GM21526 (cell line): ENCODE measurements around the gene OBSCN.
"Not testable (repeated sequence)": the region's sequence is repeated elsewhere in the genome, so short reads cannot be mapped to it uniquely, and the experiment has no call there.

ENCODE experiments used
- ATAC-seq: cut with Tn5 transposase; IDR thresholded peaks from one replicate; pipeline ENCODE4 v1.9.1; 2021; ENCODE audit warnings: moderate library complexity; ENCODE audit not compliant: unreplicated experiment, low FRiP score

OBSCN gene

DNA sequence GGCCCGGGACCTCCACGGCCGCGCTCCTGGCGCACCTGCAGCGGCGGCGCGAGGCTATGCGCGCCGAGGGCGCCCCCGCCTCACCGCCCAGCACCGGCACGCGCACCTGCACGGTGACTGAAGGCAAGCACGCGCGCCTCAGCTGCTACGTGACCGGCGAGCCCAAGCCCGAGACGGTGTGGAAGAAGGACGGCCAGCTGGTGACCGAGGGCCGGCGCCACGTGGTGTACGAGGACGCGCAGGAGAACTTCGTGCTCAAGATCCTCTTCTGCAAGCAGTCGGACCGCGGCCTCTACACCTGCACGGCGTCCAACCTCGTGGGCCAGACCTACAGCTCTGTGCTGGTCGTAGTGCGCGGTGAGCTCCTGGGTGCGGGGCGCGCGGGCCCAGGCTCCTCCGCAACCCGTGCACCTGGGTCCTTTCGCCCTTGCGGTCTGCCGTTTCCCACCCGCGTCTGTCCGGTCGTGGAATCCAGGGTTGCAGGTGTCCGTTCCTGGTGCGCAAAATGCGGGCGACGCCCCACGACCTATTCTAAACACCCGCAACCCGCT is 4.6 kb downstream of the OBSCN start:
- no peak for ATAC-seq

DNA sequence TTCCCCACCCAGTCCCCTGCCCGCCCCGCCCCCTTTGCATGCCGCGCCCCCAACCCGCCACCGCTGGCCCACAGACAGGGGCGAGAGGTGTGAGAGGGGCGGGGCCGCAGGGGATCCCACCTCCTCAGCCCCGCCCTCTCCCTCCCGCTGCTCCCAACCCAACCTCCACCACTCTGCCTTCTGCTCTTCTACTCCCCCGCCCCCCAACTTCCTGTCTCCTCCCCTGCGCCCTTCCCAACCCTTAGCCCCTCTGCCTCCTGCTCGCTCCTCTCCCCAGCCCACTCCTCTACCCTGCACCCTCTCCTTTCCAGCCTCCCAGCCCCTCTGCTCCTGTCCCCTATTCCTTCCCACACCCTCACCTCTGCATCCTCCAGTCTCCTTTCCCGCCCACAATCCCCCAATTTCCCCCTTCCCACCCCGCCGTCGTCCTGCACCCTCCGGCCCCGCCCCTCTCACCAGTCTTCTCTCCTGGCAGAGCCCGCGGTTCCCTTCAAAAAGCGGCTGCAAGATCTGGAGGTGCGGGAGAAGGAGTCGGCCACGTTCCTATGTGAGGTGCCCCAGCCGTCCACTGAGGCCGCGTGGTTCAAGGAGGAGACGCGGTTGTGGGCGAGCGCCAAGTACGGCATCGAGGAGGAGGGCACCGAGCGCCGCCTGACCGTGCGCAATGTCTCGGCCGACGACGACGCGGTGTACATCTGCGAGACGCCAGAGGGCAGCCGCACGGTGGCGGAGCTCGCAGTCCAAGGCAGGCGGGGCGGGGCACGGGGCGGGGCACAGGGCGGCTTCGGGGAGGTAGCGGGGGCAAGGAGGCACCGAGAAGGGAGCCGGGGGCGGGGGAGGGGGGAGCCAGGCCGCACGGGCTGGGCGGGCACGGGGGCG is 5.4 kb downstream of the OBSCN start:
- peak; percentile 94 for ATAC-seq

DNA sequence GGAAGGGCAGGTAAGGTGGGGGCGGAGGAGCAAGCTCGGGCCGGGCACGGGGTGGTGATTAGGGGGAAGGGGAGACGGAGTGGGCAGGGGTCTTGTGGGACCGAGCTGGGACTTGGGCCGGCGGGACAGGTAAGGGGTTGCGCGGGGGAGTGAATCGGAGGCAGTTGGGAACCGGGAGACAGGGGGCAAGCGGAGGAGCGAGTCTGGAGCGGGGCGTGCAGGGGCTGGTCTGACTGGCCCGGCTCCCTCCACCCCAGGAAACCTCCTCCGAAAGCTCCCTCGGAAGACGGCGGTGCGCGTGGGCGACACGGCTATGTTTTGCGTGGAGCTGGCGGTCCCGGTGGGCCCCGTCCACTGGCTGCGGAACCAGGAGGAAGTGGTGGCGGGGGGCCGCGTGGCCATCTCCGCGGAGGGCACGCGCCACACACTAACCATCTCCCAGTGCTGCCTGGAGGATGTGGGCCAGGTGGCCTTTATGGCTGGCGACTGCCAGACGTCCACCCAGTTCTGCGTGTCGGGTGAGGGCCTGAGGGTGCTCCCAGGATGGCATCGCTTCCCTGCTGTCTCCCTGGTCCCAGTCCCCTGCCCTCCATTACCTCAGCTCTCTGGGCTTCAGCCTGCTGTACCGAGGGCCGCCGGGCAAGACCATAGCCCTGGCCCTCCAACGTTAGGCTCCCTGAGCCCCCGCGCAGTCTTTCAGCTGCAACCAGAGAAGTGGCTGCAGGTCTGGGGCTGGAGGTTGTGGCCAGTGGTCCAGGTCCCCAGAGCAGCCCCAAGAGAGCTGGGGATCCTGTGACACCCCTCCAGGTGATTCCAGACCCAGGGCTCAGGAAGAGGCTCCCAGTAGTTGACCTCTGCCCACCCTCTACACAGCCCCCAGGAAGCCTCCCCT is 6.3 kb downstream of the OBSCN start:
- no peak for ATAC-seq

DNA sequence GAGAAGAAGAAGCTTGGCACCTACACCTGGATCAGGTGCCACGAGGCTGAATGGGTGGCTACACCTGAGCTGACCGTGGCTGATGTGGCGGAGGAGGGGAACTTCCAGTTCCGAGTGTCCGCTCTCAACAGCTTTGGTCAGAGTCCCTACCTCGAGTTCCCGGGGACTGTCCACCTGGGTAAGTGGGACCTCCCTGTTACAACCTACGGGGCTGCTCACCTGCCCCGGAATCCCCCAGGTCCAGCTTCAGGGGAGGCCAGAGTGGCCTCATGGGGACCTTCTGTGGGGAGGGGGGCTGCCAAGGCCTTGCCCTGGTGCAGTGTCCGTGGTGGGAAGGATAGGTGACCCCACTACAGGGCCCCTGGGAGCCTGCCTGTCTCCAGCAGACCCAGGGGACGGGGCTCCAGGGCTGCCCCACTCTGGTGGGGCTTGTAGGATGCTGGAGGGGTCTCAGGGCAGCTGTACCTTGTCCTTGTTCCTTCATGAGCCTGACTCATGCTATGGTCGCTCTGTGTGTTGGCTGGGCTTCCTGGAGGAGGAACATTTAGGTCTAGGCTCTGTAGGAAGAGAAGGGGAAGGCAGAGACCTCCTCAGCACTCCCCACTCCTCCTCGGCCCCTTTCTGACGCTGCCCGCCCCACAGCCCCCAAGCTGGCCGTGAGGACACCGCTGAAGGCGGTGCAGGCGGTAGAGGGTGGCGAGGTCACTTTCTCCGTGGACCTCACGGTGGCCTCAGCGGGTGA is 7.2 kb downstream of the OBSCN start:
- ATAC-seq = no peak

DNA sequence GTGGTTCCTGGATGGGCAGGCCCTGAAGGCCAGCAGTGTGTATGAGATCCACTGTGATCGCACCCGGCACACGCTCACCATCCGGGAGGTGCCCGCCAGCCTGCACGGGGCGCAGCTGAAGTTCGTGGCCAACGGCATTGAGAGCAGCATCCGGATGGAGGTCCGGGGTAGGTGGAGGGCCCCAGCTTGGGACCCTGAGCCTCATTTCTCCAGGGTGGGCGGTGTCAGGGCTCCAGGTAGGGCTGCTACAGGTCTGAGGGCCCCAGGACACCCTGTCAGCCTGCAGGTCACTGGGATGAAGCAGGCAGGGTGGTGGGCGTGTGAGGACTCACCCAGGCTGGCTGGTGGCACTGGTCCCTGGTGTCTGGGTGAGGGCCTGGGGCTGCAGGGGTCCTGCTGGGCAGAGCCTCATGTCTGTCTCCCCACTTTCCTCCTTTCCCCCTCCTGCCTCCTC is 7.8 kb downstream of the OBSCN start:
- ATAC-seq = no peak

DNA sequence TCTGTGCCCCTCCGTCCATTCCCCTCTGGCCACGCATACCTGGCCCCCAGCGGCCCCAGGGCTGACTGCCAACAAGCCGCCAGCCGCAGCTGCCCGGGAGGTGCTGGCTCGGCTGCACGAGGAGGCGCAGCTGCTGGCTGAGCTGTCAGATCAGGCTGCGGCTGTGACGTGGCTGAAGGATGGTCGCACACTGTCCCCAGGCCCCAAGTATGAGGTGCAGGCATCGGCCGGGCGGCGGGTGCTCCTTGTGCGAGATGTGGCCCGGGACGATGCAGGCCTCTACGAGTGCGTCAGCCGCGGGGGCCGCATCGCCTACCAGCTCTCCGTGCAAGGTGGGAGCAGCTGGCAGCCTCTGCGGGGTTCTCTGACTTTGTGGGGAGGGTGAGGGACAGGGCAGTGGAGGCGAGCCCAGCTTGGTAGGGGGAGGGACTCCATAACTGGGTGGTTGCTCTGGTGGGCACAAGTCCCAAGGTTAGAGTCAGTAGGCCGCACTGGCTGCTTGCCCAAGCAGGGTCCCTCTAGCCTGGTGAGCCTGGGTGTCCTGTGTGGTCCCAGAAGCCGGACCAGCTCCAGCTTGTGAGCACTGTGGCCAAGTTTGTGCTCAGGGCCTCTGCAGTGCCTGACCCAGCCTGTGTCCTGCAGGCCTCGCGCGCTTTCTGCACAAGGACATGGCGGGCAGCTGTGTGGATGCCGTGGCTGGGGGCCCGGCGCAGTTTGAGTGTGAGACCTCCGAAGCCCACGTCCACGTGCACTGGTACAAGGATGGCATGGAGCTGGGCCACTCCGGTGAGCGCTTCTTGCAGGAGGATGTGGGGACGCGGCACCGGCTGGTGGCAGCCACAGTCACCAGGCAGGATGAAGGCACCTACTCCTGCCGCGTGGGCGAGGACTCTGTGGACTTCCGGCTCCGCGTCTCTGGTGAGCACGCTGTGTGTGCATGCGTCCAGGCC is 8.8 kb downstream of the OBSCN start:
- no peak for ATAC-seq

DNA sequence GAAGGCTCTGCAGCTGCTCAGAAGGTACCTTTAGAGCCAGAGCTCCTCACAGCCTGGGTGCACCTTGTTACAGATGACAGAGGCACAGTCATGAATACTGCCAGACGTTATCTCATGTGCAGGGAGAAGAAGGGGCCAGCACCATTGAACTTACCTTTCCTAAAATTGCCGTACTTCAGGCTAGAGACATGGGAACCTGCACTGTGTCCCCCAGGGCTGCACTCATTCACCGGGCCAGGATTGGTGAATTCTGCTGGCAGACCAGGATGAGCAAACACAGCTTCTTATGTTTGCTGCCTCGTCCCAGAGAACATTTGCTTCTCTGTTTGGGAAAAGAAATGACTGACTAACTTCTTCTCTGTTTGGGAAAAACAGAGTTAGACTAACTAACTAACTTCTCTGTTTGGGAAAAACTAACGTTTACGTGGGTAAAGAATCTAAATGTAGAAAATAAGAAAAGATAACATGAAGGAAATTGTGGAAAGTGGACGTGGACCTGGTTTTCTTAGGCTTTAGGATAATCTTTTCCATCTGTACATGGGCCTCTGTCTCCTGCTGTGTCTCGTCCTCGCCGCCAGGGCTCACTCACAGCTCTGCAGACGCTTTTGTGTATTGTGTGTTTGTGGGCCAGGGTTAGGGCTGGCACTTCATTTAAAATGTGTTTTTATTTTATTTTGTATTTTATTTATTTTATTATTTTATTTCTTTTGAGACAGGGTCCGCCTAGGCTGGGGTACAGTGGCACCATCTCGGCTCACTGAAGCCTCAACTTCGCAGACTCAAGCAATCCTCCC is 9.9 kb downstream of the OBSCN start:
- ATAC-seq = no peak

DNA sequence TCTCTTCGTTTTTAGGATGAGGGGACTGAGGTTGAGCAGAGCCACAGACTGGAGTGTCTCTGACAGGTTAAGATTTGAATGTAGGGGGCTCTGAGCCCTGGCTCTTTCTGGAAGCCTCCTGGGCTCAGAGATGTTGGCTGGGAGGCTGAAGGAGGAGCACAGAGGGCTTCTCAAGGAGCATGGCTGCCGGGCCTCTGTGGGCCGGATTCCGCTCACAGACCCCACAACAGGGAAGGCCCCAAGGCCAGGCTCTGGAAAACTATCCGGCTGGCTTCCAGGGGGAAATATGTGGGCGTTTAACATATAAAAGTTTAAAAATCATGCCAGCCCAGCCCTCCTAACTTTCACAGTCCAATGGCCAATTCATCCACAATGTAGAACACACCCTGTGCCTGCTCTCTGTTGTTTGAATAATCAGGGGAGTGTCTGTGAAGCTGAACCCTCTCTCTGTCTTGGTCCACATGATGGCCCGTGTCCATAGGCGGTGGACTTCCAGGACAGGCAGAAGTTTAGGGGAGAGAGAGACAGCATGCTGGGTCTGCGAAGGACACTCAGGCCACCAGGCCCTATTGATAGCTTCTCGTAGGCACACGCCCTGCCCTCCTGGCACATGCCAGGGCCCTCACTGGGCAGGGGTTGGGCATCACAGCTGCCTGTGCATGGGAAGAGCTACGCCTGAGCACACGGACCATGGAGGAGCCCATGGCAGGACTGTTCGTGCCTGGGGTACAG is 10.8 kb downstream of the OBSCN start:
- no peak for ATAC-seq

DNA sequence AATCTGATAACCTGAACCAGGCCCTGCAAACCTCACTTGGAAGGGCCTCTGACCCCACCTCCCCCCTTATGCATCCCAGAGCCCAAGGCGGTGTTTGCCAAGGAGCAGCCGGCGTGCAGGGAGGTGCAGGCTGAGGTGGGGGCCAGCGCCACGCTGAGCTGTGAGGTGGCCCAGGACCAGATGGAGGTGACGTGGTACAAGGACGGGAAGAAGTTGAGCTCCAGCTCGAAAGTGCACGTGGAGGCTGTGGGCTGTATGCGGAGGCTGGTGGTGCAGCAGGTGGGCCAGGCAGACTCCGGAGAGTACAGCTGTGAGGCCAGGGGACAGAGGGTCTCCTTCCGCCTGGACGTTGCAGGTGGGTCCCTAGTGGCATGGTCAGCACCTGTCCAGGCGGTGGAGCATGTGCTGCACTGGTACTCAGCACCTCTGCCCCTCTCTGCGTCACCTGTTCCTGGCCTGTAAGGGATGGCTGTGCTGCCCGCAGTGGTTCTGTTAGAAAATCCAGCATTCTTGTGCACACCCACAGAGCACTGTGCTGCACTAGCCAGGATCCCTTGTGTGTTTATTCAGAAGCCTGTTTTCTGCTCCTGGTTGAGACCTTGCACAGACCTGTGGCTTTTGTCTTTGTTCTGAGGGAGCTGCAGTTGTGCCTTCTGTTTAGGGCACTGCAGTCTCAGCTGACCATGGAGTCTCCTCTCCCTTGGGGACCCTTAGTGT is 11.6 kb downstream of the OBSCN start:
- ATAC-seq = no peak

GRCh38 chr1:228219962-228220780 is 12.3 kb downstream of the OBSCN start:
- ATAC-seq = no peak

GRCh38 chr1:228221097-228221496 is 13.3 kb downstream of the OBSCN start:
- not testable (repeated sequence) for ATAC-seq

- ATAC-seq = no peak
Observed at GRCh38 chr1:228222548-228222947, 14.7 kb downstream of the OBSCN start.

- ATAC-seq = no peak
Observed at GRCh38 chr1:228224198-228225164, 16.6 kb downstream of the OBSCN start.

DNA sequence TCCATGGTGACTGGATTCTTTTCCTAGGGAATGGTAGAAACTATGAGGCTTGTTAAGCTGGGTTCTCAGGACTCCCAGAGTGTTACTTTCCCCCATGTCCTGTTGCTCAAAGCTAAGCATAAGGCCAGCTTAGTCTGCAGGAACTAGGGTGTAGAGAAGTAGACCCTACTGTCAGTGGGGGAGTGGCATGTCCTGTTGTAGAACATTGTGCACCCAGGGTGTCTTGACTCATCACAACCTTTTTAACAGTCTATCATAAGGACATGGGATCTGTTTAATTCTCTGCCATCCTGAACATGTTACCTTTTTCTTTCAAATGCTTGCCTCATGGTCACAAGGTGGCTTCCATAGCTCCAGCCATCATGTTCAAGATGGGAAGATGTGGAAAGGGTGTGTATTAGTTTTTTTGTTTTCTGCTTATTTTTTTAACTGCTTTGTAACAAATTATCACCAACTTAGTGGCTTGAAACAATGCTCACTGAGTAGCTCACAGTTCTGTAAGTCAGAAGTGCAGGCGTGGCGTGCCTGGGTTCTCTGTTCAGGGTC is 17.4 kb downstream of the OBSCN start:
- no peak for ATAC-seq

- no peak for ATAC-seq
Observed at GRCh38 chr1:228225740-228226139, 17.9 kb downstream of the OBSCN start.
